Tibial nerve (tissue), 4 donors: ENCODE data around the gene NACA.

Source experiments
- CTCF ChIP-seq, 5 experiments: fragments of 200-600 bp in 3 of 5; fragments of 450-650 bp in 2 of 5; sonication (generic) in 3 of 5; IDR thresholded peaks; one replicate each; pipeline ENCODE4 v1.5.1; 2016 to 2019; ENCODE audit warnings: antibody characterized with exemption in 5 of 5, mild to moderate bottlenecking in 3 of 5, moderate library complexity in 2 of 5
- EP300 ChIP-seq, 2 donors: sonication (generic); formaldehyde crosslinking; IDR thresholded peaks; one replicate each; pipeline ENCODE4 v1.6.1; 2017; ENCODE audit warnings: antibody characterized with exemption in 2 of 2, mild to moderate bottlenecking in 1 of 2
- POLR2A ChIP-seq, 2 donors: fragments of 450-650 bp; IDR thresholded peaks; one replicate each; pipeline ENCODE4 v1.6.1; 2017; ENCODE audit warnings: antibody characterized with exemption in 2 of 2, mild to moderate bottlenecking in 2 of 2, moderate library complexity in 2 of 2

- TF ChIP-seq CTCF (IDR thresholded peaks at IDR 0.05) (no peak), POLR2A (IDR thresholded peaks at IDR 0.05) (no peak), EP300 (IDR thresholded peaks at IDR 0.05) (no peak)
Measured at GRCh38 chr12:56760460-56760859, 35.4 kb upstream of the NACA start.
